ENCODE measurements around the gene CD47.

DNA sequence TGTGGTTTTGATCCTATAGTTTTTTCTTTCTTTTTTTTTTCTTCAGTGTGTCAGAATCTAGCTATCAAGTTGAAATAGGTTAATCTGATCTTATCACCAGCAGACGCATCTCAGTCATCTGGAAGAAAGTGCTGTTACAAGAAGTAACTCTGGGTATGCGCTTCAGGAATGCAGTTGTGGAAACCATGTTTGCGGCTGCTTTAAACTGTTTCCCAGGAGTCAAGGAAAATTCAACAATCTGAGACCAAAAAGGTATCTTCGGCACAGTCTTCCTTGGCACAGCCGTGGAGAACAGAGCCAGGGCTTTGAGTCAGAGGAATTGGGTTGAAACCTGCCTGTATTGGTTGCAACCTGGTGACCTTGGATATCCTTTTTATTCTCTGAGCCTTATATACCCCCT lies 59.9 kb downstream of the CD47 start:
- TF ChIP-seq, protein P1, sequence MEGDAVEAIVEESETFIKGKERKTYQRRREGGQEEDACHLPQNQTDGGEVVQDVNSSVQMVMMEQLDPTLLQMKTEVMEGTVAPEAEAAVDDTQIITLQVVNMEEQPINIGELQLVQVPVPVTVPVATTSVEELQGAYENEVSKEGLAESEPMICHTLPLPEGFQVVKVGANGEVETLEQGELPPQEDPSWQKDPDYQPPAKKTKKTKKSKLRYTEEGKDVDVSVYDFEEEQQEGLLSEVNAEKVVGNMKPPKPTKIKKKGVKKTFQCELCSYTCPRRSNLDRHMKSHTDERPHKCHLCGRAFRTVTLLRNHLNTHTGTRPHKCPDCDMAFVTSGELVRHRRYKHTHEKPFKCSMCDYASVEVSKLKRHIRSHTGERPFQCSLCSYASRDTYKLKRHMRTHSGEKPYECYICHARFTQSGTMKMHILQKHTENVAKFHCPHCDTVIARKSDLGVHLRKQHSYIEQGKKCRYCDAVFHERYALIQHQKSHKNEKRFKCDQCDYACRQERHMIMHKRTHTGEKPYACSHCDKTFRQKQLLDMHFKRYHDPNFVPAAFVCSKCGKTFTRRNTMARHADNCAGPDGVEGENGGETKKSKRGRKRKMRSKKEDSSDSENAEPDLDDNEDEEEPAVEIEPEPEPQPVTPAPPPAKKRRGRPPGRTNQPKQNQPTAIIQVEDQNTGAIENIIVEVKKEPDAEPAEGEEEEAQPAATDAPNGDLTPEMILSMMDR (IDR thresholded peaks at IDR 0.05) = no peak
- TF ChIP-seq EZH2 (IDR thresholded peaks at IDR 0.05) = no peak
